ENCODE results near the gene MAGI2. TPM values are rescaled to one million over a fixed set of nuclear protein-coding genes. Genes with fewer than 3 reads are reported as not detected.
A peak's percentile ranks its signal among the peaks of the same experiment; 100 is the strongest.

The MAGI2 gene
- total RNA-seq, 1 experiment from 2014 or later: 0.34 TPM

- intact Hi-C loops (cut with micrococcal nuclease; ENCODE audit: unreplicated experiment): loop anchor here (10.0 kb wide), 1 partner anchor 263 kb away; no protein-coding TSS in a partner anchor
- DNase-seq (ENCODE audit: low spot score): no peak
- ChIA-PET CTCF (no interaction called here), POLR2A (ENCODE audit: low non-redundant PET) (no interaction called here)
- H3K9me3 ChIP-seq (ENCODE audit: low read depth, low read length, poor library complexity, severe bottlenecking): no peaks in the 10 kb centered on the region
- H3K4me3 ChIP-seq (ENCODE audit: low read depth, low read length, poor library complexity, severe bottlenecking): no peak overlapping the region
- no TSS peak for BruUV-seq (replicated peaks)
- H3K4me1 ChIP-seq (ENCODE audit: insufficient read depth, low read length, poor library complexity, severe bottlenecking): no peaks in the 10 kb centered on the region
- H3K27me3 ChIP-seq (replicated peaks; ENCODE audit: insufficient read depth, low read depth, low read length, poor library complexity): peaks cover 59% of the 10 kb centered on the region
- TF ChIP-seq EZH2 (IDR thresholded peaks at IDR 0.05; ENCODE audit: borderline replicate concordance, low read depth, low read length, poor library complexity, severe bottlenecking): no peak
- no peak for TF ChIP-seq CTCF (conservative IDR thresholded peaks at IDR 0.05; ENCODE audit: low read depth, low read length)
- no peaks in the 10 kb centered on the region for H3K36me3 ChIP-seq (ENCODE audit: insufficient read depth, low read length, poor library complexity, severe bottlenecking)
- no peak overlapping the region for H3K27ac ChIP-seq (ENCODE audit: low read depth, low read length, poor library complexity, severe bottlenecking)
These were observed 675.6 kb downstream of the MAGI2 start for GRCh38 chr7:78777829-78778228.

GRCh38 chr7:78770422-78771410, 682.8 kb downstream of the MAGI2 start:
- H3K4me3 ChIP-seq (ENCODE audit: low read depth, low read length, poor library complexity, severe bottlenecking): no peak overlapping the region
- no peaks in the 10 kb centered on the region for H3K9me3 ChIP-seq (ENCODE audit: low read depth, low read length, poor library complexity, severe bottlenecking)
- BruUV-seq (replicated peaks): no TSS peak
- no peaks in the 10 kb centered on the region for H3K36me3 ChIP-seq (ENCODE audit: insufficient read depth, low read length, poor library complexity, severe bottlenecking)
- CTCF ChIA-PET: no interaction called here
- intact Hi-C loops (cut with micrococcal nuclease; ENCODE audit: unreplicated experiment): loop anchor here (10.0 kb wide), 1 partner anchor 256 kb away; no protein-coding TSS in a partner anchor
- no peaks in the 10 kb centered on the region for H3K4me1 ChIP-seq (ENCODE audit: insufficient read depth, low read length, poor library complexity, severe bottlenecking)
- POLR2A ChIA-PET (ENCODE audit: low non-redundant PET): no interaction called here
- TF ChIP-seq EZH2 (IDR thresholded peaks at IDR 0.05; ENCODE audit: borderline replicate concordance, low read depth, low read length, poor library complexity, severe bottlenecking) (no peak), CTCF (conservative IDR thresholded peaks at IDR 0.05; ENCODE audit: low read depth, low read length) (no peak)
- no peak overlapping the region for H3K27ac ChIP-seq (ENCODE audit: low read depth, low read length, poor library complexity, severe bottlenecking)
- DNase-seq (ENCODE audit: low spot score): no peak
- peaks cover 97% of the 10 kb centered on the region for H3K27me3 ChIP-seq (replicated peaks; ENCODE audit: insufficient read depth, low read depth, low read length, poor library complexity)

GRCh38 chr7:78769481-78770101, 683.9 kb downstream of the MAGI2 start:
- Histone ChIP-seq H3K27ac (ENCODE audit: low read depth, low read length, poor library complexity, severe bottlenecking) (no peak overlapping the region), H3K36me3 (ENCODE audit: insufficient read depth, low read length, poor library complexity, severe bottlenecking) (no peaks in the 10 kb centered on the region), H3K4me3 (ENCODE audit: low read depth, low read length, poor library complexity, severe bottlenecking) (no peak overlapping the region), H3K27me3 (replicated peaks; ENCODE audit: insufficient read depth, low read depth, low read length, poor library complexity) (peaks cover 92% of the 10 kb centered on the region), H3K9me3 (ENCODE audit: low read depth, low read length, poor library complexity, severe bottlenecking) (no peaks in the 10 kb centered on the region), H3K4me1 (ENCODE audit: insufficient read depth, low read length, poor library complexity, severe bottlenecking) (no peaks in the 10 kb centered on the region)
- peak; percentile 19 for TF ChIP-seq EZH2 (IDR thresholded peaks at IDR 0.05; ENCODE audit: borderline replicate concordance, low read depth, low read length, poor library complexity, severe bottlenecking)
- TF ChIP-seq CTCF (conservative IDR thresholded peaks at IDR 0.05; ENCODE audit: low read depth, low read length): no peak
- ChIA-PET CTCF (no interaction called here), POLR2A (ENCODE audit: low non-redundant PET) (no interaction called here)
- no TSS peak for BruUV-seq (replicated peaks)
- DNase-seq (ENCODE audit: low spot score): no peak
- intact Hi-C loops (cut with micrococcal nuclease; ENCODE audit: unreplicated experiment): loop anchor here (10.0 kb wide), 1 partner anchor 255 kb away; no protein-coding TSS in a partner anchor

Data from A673 (cell line).